CD4-positive, alpha-beta T cell treated with Interleukin-21 for 1 hour (primary cell): ENCODE results near the gene DNAH14.
"Not testable (repeated sequence)": the region's sequence is repeated elsewhere in the genome, so short reads cannot be mapped to it uniquely, and the experiment has no call there.

ENCODE experiments used
- DNase-seq: peaks from one replicate; pipeline ENCODE4 v3.0.0-alpha.2; 2020

The DNAH14 gene

DNA sequence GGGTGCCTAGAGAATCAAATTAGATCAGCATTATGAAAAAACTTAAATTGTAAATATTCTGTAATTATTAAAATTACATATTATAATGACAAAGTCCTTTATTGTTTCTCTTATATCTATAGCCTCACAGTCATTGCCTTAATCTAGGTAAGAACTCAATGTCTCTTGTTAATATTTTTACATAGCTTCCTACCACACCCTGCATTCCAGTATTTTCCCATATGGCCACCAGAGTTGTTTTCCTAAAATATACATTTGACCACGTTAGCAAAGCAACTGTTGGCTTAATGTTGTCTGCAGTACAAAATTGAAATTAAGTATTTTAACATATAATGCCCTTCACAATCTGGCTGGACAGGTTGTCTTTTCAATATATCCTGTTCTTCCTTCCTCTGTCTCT lies 230.3 kb downstream of the DNAH14 start:
- DNase-seq = no peak

GRCh38 chr1:225177409-225177808 lies 247.9 kb downstream of the DNAH14 start:
- DNase-seq = not testable (repeated sequence)

DNA sequence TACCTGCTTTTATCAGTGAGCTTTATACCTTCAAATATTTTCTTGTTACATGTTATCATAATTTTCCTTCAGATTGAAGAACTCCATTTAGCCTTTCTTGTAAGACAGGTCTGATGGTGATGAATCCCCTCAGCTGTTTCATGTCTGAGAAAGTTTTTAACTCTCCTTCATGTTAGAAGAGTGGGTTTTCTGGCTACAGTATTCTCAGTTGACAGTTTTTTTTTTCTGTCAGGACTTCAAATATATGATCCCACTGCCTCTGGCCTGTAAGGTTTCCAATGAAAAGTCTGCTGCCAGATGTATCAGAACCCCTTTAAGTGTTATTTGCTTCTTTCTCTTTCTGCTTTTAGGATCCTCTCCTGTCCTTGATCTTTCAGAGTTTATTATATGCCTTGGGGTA lies 250.2 kb downstream of the DNAH14 start:
- no peak for DNase-seq

GRCh38 chr1:225182716-225183115 lies 253.2 kb downstream of the DNAH14 start:
- DNase-seq = no peak

GRCh38 chr1:225191199-225191753 lies 261.8 kb downstream of the DNAH14 start:
- DNase-seq = no peak

GRCh38 chr1:225201447-225201846 lies 272.0 kb downstream of the DNAH14 start:
- no peak for DNase-seq

DNA sequence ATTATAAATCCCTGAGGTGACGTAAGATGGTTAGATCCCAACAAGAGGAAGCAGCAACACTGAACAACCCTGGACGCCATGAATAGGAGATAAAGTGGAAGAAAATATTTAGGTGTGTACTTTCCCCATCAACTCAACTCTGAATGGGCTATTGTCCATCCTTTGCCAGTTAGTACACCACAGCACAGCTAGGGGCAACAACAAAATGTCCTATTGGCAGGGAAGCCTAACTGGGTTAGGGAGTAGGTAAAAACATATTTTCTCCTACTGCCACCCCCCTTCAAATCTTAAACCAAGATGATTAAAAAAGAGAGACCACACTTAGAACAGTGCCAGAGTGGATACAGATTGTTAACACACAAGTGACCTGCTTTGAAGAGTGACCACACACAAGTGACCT lies 278.3 kb downstream of the DNAH14 start:
- DNase-seq = no peak

DNA sequence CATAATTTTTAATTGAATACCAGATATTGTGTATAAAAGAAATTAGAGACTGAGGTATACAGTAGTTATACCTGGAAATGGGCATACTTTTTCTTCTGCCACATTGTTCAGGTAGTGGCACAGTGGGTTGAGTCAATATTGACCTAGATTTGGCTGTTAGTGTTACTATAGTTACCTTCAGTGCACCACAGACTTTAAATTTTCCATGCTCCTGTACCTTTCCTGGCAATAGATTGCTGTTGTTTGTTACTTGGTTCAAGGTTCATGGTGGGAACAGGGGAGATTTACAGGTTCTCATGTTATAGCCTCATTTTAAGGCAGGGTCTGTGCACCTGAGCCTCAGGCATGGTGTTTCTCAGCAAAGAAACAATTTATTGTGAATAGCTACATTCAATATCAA lies 279.7 kb downstream of the DNAH14 start:
- no peak for DNase-seq

DNA sequence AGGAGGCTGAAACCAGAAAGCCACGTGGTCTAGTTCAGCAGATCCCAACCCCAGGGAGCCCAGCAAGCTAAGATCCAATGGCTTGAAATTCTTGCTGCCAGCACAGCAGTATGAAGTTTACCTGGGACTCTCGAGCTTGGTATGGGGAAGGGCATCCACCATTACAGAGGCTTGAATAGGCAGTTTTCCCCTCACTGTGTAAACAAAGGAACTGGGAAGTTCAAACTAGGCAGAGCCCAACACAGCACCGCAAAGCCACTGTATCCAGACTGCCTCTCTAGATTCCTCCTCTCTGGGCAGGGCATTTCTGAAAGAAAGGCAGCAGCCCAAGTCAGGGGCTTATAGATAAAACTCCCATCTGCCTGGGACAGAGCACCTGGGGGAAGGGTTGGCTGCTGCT lies 280.7 kb downstream of the DNAH14 start:
- not testable (repeated sequence) for DNase-seq

DNA sequence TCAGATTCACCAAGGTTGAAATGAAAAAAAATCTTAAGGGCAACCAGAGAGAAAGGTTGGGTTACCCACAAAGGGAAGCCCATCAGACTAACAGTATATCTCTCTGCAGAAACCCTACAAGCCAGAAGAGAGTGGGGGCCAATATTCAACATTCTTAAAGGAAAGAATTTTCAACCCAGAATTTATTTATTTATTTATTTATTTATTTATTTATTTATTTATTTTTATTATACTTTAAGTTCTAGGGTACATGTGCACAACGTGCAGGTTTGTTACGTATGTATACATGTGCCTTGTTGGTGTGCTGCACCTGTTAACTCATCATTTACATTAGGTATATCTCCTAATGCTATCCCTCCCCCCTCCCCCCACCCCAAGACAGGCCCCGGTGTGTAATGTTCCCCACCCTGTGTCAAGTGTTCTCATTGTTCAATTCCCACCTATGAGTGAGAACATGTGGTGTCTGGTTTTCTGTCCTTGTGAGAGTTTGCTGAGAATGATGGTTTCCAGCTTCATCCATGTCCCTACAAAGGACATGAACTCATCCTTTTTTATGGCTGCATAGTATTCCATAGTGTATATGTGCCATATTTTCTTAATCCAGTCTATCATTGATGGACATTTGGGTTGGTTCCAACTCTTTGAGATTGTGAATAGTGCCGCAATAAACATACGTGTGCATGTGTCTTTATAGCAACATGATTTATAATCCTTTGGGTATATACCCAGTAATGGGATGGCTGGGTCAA lies 282.4 kb downstream of the DNAH14 start:
- not testable (repeated sequence) for DNase-seq

DNA sequence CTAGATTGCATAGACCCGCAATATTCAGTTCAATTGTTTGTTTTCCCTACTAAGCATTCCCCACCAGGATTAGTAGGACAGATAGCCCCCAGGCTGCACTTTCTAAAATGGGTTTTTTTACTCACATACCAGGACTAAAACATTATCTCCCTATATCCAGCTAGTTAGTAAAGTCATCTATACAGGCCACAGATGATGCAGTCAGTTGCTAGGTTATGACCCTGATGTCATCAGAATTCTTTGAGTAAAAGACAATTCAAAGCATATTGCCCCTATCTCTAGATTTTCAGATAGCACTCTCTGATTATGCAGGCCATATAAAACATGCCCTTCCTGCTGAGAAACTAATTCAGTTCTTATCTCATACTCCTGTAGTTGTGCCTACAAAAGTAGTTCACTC lies 294.8 kb downstream of the DNAH14 start:
- no peak for DNase-seq

DNA sequence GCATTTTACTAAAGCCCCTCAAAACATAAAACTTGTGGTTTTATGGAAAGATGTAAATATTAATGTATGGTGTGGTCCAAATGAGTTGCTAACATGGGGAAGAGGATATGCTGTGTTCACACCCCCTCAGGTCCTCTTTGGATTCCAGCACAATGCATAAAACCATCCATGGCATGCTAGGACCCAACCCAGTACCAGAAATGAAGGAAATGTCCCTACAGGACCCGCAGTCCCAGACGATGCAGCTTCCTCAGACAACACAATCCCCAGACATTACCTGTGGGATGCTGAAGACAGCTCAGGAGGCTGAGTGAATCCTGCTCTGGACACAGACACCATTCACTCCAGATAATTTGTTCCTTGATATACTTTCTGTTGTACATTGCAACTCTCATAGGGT lies 296.2 kb downstream of the DNAH14 start:
- no peak for DNase-seq

GRCh38 chr1:225228871-225229303 lies 299.4 kb downstream of the DNAH14 start:
- DNase-seq = no peak

DNA sequence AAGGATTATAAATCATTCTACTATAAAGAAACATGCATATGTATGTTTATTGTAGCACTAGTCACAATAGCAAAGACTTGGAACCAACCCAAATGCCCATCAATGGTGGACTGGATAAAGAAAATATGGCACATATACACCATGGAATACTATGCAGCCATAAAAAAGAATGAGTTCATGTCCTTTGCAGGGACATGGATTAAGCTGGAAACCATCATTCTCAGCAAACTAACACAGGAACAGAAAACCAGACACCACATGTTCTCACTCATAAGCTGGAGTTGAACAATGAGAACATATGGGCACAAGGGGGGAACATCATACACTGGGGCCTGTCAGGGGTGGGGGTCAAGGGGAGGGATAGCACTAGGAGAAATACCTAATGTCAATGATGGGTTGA lies 300.0 kb downstream of the DNAH14 start:
- not testable (repeated sequence) for DNase-seq

GRCh38 chr1:225230483-225230882 lies 301.0 kb downstream of the DNAH14 start:
- no peak for DNase-seq

DNA sequence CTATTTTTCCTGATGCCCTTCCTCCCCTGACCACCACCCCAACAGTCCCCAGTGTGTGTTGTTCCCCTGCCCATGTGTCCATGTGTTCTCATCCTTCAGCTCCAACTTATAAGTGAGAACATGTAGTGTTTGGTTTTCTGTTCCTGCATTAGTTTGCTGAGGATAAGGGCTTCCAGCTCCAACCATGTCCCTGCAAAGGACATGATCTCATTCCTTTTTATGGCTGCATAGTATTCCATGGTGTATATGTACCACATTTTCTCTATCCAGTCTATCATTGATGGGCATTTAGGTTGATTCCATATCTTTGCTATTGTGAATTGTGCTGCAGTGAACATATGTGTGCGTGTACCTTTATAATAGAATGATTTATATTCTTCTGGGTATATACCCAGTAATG lies 303.5 kb downstream of the DNAH14 start:
- DNase-seq = not testable (repeated sequence)

- DNase-seq = no peak
Measured at GRCh38 chr1:225242611-225243010, 313.1 kb downstream of the DNAH14 start.

DNA sequence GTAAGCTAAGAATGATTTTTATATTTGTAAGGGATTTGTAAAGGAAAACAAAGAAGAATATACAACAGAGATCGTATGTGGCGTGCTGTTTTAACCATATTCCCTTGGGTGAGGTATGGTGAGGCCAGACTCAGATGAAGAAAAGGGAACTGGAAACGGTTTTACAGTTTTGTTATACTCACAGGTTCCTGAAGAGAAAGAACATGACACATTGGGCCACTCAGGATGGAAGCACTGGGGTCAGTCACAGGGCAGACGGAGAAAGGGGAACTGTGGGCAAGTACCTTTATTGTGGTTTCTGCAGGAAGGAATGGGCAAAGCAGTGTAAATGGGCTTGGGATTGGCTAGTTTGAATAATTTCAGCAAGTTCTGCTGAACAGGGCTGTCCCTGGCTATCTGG lies 321.0 kb downstream of the DNAH14 start:
- peak; percentile 5 for DNase-seq

- no peak for DNase-seq
Measured at GRCh38 chr1:225253173-225253572, 323.7 kb downstream of the DNAH14 start.

- no peak for DNase-seq
Measured at GRCh38 chr1:225253784-225254183, 324.3 kb downstream of the DNAH14 start.

DNA sequence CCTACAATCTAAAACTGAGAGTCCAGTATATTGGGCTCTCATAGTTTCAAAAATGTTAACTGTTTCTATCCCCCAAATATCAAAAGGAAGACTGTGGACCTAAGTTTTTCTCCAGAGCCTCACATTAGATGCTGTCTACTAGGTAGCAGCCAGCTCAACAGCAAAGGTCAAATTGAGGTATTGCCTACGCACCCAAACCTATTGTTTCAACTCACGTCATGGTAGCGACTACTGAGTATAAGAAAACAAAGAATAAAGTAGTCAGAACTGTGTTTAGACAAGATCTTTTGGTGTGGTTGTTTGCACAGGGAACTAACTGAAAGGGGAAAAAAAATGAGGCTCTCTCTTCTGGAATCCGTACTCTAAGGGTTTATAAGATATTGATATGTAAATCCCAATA lies 325.2 kb downstream of the DNAH14 start:
- DNase-seq = no peak

DNA sequence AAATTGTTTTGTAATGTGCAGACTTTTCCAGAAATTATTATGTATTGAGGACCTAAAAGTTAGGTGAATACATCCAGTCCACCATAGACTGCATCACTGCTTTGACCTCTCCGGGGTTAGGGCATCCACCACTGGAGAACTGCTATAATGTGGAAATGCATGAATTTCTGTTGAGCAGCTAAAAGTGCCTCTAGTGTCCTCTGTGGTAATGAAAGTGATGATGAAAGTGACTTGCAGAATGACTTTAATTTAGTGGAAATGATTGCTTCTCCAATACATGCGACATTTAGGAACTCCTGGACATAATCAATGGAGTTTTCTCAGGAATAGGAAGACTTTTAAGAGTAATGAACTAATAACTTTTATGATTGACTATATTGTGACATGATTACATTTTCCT lies 327.6 kb downstream of the DNAH14 start:
- no peak for DNase-seq

DNA sequence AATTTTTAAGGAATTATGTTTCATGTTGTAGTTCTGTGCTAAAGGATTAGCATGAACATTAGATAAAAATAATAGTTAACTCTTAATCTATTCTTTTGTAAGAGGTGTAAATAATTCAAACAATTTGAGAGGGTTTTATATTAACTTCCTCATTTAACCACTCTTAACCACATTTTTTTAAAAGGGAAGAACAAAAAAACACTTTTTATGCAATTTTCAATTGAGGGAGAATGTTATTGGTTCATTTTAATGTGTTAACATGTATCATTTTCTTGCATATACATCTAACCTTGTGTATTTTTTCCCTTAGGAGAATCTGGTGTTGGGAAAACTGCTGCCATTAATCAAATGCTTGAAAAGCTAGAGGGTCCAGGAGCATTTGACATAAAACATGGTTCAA lies 329.3 kb downstream of the DNAH14 start:
- DNase-seq = no peak

- no peak for DNase-seq
Measured at GRCh38 chr1:225259542-225259941, 330.1 kb downstream of the DNAH14 start.

- DNase-seq = no peak
Measured at GRCh38 chr1:225260319-225260718, 330.8 kb downstream of the DNAH14 start.
